ENCODE measurements around the gene RNF220. TPM values are rescaled to one million over a fixed set of nuclear protein-coding genes. Genes with fewer than 3 reads are reported as not detected.

Gene RNF220
- total RNA-seq (2014; rRNA removed; shearing (Covaris generic)): 118 and 133 TPM in 2 replicates

DNA sequence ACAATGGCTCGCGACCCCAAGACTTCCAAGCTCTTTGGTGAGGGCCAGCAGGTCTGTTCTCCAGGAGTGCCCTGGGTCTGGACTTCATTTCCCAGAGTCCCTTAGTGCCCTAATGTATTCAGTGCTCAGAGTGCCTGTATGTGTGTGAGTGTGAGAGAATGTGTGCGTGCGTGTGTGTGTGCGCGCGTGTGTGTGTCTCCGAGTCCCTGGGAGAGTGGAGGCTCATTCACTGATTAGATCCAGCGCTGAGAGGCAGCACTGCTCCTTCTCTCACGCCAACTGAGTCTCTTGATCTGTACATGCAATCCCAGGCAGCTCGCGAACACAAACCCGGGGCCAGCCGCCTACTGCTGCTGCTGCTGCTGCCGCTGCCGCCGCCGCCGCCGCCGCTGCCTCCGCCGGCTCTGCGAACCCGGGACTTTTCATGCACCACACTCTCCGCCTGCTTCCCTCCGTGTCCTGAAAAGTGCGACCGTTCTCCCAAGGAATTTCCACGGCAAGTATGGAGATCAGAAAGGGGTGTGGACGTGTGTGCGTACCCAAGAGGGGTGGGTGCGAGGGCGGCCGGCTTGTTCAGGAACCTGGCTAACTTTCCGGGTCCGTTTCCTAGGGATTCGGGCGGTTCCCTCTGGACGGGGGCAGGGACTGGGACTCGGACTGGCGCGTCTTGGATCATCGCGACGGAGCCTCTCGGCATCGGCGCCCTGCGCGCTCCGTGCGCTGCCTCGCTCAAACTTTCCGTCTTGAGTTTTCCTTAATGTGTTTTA, at the start of gene RNF220:
Gene RNF220 (plus strand): TSS at position 225 of the 767 bp plus-strand sequence.

DNA sequence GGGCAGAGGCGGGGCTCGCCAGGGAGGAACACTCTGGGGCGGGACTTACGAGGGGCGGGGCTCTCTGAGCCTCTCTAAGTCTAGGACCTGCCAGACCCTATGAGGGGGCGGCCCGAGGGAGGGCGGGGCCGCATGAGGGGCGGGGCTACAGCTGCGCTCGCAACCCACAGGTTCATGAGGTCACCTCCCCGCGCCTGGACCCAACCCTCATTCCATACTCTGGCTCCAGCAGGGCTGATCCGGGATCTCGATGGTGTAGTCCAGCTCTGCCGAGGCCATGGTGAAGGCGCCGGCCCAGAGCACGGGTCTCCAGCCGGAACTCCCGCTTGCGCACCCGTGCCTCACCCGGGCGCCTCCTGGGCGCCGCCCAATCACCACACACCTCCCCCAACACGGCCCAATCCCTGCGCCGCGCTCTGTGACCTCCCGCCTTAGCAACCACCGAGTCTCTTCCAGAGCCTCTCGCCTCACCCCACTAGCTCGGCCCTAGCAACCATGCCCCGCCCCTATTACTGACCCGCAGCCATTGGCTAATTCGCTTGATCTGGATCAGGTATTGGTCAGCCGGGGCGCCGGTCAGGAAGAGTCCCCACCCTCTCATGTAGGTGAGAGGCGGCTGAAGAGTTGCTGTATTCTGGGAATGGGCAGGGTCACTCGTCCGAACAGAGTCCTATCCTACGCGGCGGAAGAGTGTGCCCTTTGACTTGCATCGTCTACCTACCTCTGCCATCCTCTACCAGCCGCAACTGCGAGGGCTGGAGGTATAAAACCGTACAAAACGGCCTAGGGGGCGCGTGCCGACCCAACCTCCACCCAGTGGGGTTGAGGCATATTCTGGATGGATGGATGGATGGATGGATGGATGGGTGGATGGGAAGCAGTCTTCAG, 269.3 kb downstream of the RNF220 start, which contains the start of the genes ARMH1 and TMEM53:
Gene ARMH1 (plus strand): TSS at position 602 of the 888 bp plus-strand sequence. CDS start 14,984 bp downstream, outside the sequence.
Gene TMEM53 (minus strand): TSS at position 369 of the 888 bp plus-strand sequence. CDS start 90 bp downstream, at position 279.

Small RNA genes lying within 50 kb of the gene (small RNA-seq; reads per million reads assigned to genes)
- not detected for gene MIR5584
- gene RNU6-369P: not detected

Other genes starting within 250 kb of the RNF220 start
- gene DMAP1, start 191.8 kb upstream of the RNF220 start, total RNA-seq (2014; rRNA removed; shearing (Covaris generic)): 27.5 and 39.8 TPM in 2 replicates
- gene ERI3, start 50.0 kb upstream of the RNF220 start, total RNA-seq (2014; rRNA removed; shearing (Covaris generic)): 71.8 and 81.3 TPM in 2 replicates

Data from A375 (cell line).